HG02678 (cell line): ENCODE results near the gene TTI1.

Source experiments
- ATAC-seq: cut with Tn5 transposase; IDR thresholded peaks from one replicate; pipeline ENCODE4 v1.9.1; 2021; ENCODE audit warnings: mild to moderate bottlenecking, moderate library complexity; ENCODE audit not compliant: unreplicated experiment

TTI1 gene

GRCh38 chr20:37989601-37990295 lies 43.5 kb downstream of the TTI1 start:
- no peak for ATAC-seq

GRCh38 chr20:37988306-37988954 lies 44.8 kb downstream of the TTI1 start:
- no peak for ATAC-seq

GRCh38 chr20:37987602-37988290 lies 45.5 kb downstream of the TTI1 start:
- ATAC-seq, result no peak

DNA sequence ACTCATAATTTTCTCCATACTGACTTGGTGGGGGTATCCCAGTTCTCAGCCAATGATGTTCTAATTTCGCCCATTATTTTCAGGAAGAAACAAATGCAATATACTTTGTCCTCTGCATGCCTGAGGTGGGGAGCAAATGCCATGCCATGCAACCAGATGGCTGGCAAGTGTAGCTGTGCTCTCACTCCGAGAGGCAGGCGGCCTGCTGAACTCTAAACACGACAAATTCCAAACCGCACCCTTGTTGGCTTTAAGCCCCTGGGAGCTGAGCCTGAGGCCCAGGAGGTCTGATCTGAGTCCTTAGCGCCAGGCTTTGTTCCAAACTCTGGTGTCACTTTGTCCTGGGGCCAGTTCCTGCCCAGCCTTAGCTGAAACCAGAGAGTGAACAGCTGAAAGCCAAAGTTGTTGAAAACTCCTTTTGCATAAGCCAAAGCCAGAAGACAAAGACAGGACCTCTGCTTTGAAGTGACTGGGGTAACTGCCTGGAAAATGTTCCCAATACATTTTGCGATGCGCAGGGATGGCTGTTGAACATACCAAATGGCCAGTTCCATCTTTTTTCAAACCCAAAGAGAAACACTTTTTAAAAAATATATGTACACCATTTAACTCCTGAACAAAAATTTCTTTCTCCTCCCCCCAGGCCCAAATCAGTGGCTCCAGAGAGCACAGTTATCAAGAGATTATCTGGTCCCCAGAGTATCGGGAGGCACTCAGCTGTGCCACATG lies 46.2 kb downstream of the TTI1 start:
- ATAC-seq, result no peak

DNA sequence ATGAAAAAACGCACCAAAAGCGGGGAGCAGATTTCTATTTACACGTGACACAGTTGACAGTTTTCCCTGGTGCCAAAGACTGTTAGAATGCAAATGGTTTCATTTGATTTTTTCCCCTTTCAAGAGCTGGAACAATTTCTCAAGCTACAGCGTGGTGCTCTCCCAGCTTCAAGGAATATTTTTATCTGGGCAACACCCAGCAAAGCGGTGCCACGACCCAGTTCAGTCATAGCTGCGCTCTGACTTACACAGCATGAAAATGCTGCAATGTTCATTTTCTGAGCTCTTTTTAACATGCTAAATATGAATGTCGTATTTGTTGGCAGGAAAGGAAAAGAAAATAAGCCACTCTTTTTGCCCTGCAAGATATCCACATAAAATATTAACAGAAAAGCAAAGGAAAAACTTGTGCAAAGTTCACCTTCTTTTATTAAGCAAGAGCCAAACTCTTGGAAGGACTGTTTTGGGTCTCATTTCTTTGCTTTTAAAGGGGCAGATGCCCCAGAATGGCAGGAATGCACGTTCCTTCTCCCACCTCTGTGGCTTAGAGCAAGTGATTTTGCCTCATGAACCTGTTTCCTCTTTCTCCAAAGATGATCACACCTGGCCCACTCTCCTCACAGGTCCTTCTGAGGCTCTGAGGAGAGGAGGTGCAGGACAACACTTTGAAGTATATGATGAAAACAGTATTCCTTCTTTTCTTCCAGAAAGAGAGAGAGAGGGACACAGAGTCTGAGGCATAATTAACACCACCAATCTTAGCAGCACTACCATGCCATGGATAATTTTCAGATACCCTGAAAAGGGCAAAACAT lies 47.0 kb downstream of the TTI1 start:
- no peak for ATAC-seq

DNA sequence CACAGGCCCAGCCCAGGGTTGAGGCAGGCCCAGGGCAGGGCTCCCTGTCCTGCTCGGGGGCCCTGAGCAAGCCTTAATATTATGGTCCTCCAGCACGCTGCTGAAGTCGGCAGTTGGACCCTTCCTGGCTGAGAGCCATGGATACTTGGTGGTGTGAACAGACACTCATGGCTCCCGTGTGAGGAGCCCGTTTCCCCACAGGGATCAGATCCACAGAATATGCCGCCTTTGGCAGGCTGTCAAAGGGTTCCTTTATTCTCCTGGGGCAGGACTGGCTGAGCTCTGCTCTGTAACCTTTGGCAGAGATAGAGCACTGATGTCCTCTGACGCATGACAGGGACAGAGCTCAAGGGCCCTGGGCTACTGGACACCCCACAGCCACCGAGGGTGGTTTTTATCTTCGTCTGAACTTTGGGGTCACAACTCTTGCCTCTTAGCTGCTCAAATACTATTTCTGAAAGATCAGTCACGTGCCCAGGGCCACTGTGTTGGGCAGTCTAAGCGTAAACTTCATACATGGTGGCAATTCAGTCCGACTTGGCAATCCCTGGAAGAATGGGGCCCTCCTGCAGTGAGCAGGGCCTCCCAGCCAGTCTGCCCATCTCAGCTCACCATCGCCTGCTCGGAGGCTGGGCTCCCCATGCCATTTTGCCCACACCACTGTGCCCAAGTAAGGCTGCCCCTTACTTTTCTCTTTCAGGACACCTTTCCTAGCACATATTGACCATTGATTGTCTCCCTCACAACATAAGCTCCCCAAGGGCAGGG lies 49.1 kb downstream of the TTI1 start:
- ATAC-seq, result no peak

DNA sequence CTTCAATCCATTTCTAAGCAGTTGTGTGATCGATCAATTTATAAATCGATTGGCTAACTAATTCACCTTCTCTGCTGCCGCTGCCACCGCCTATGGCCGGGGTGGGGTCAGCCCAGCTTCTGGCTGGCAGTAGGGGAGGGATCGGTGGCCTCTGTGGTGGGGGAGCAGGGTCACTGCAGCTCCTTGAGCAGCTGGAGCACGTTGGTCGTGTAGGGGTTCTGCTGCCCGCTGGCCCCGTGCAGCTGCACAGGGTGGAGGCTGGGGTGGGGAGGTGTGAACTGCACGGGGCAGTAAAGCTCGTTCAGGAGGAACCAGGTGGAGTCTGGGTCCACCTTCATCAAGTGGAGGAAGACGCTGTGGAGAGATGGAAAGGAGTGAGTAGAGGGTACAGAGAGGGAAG lies 50.0 kb downstream of the TTI1 start:
- ATAC-seq, result no peak

- ATAC-seq, result no peak
These were observed 51.7 kb downstream of the TTI1 start for GRCh38 chr20:37981568-37981967.

- no peak for ATAC-seq
These were observed 52.4 kb downstream of the TTI1 start for GRCh38 chr20:37980876-37981275.

DNA sequence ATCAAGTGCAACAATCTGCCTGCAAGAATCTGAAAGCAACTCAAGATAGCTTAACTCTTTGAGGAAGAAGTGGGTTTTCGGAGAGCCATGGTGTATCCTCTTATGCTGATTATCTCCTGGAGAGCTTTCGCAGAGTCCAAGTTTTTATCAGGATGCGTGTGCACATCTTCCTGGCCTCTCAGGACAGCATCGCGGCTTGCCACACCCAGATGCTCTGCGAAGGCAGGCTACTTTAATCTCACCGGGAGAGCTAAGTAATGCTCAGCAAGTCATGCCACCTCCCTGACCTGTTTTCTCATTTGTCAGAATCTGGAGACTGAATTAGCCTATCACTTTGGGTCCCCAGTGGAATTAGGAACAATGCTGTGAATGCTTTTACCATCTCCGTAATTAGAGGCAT lies 52.9 kb downstream of the TTI1 start:
- no peak for ATAC-seq

GRCh38 chr20:37979021-37979985 lies 54.0 kb downstream of the TTI1 start:
- ATAC-seq, result no peak

DNA sequence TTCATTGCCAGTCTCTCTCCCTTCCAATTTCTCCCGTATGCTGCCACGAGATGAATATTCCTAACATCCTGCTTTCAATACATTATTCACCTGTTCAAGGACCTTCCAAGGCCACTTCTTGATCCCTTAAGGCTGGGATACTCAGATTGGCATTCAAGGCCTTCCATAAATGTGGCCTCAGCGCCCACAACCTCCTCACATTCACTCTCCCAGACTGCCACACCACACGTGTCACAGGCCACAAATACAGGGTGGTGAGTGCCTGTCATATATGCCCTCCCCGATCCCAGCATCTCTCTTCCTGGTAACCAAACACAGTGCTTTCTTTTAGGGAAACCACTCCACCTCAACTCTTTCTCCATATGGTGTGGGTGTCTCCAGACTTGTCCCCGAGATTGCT lies 55.5 kb downstream of the TTI1 start:
- no peak for ATAC-seq

GRCh38 chr20:37977338-37977737 lies 55.9 kb downstream of the TTI1 start:
- no peak for ATAC-seq

- no peak for ATAC-seq
These were observed 56.4 kb downstream of the TTI1 start for GRCh38 chr20:37976887-37977286.

GRCh38 chr20:37973059-37973910 lies 60.0 kb downstream of the TTI1 start:
- no peak for ATAC-seq

- ATAC-seq, result no peak
These were observed 60.8 kb downstream of the TTI1 start for GRCh38 chr20:37972256-37973058.

DNA sequence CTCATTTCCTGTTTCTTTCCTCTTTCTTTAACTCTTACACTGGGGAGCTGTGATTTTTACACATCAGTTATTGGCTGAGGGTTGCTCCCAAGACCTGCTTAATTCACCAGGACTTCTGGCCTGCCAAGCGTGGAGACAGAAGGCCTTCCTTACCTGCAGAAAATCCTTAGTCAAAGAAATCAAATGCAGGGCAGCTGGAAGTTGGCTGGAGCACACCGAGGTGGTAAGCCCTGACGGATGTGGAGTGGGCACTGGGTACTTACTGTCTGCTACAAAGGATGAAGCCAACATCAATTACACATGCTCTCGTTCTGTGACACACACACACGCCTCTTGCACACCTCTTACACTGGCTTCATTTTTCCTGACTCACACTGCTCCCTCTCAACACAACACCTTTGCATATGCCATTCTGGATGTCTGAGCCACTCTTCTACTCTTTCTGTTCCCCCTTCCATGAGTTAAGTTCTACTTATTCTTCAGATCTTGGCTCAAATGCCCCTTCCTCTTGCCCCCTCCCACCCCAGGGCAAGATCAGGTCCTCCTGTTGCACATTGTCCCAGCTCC lies 61.6 kb downstream of the TTI1 start:
- no peak for ATAC-seq
